GM18858 (cell line): Measurements from ENCODE around the gene EFL1.
A peak's percentile ranks its signal among the peaks of the same experiment; 100 is the strongest.

Experiments used
- ATAC-seq: cut with Tn5 transposase; IDR thresholded peaks from one replicate; pipeline ENCODE4 v1.9.1; 2021; ENCODE audit not compliant: unreplicated experiment

EFL1 gene

DNA sequence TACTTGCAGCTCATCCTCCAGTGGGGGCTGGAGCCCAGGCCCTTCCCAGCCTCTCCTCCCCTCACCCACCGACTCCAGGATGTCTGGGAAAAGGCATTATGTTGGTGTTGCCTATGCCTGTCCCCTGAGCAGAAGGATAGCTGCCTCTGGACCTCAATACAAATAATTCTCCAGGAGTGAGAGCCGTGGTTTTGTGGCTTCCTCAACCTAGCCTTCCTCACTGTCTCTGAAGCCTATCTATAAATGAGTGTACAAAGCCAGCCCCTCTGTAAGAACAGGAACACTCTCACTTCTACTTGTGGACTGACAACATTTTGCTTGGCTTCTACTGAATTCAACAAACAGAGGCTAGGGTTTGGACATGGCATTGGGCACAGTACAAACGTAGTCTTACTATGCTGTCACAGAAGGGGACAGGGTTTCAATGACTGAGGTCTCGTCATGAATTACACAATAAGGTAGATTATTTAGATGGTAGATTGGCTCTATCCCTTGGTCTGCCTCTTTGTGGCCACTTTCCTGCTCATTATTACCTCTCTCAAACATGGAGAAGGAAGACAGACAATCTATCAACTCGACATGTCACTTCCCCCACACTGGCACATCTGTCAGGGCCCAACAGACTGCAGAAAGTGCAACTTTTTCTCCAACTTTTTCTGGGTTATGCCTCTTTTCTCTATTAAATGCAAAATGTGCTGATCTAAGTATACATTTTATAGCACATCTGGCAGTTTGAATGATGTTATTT, 134.0 kb downstream of the EFL1 start:
- peak; percentile 51 for ATAC-seq

DNA sequence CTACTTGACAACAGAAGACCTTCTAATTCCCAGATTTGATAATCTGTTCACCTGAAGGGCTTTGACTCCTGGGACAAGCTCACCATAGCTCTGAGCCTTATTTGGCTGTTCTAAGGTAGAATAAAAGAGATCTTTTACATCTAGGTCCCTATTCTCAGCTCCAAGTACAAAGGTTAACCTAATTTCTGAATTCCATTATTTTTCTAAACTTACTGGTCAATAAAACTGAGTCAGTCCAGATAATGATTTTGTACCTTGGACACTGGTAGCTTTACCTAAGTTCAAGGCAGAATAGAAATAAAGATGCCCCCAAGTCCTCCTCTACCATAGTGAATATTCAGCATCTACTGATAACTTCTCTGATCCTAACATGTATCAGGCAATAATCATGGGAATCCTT, 135.0 kb downstream of the EFL1 start:
- no peak for ATAC-seq

DNA sequence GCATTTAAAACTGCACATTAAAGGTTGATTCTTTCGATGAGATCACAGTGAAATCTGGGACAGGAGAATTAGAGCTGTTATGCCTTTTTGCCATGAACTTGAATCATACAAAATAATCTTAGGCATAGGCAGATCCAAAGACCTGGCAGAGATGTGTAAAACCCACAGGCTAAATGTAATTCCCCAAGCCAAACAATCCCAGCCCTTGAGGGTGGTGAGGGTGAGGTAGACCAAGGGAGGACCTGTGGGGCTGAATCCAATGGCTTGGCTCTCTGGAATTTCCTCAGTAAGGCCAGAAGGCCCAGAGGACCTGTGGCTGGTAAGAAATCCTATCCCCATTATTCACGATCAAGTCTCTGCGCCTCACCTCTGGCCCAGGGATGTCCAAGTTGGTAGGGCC, 136.2 kb downstream of the EFL1 start:
- ATAC-seq: no peak

DNA sequence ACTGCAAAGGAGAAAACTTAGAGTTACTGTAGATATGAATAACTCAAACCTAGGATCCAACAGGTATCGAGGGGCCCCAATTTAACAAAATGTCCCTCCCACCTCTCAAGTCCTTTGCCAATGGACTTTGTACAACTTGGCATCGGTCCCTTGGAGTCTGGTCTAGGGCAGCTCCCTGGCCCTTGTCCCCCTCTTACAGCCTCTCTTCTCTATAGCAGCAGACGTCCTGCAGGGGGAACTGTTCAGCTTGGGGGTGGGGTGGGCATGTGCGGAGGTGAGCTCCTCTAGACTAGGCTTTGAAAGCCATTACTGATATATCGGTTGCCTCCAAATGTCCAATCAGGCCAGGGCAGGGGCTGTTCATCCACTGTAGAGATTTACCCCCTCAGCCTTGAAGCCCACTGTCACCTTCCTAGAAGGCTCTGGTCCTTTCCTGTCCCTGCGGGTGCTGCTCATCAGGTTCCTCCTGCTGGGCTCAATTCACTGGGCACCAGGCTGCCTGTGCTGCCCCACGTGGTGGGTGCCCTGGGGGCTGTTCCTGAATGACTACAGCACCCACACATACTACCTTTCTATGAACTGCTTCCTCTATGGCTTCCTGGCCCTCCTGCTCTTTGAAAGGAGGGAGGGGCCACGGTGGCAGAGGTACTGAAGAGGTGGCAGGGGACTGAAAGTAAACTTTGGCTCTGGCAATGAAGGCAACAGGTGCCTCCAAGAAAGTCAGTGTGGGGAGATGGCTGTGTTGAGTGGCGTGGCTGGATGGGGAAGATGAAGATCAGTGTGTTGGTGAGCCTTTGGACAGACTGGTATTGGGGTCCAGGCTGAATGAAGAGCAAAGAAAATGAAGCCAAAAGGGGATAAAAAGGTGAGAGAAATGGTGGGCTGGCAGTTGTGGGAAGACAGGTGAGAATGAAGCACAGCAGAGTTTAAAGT, 137.9 kb downstream of the EFL1 start:
- no peak for ATAC-seq

DNA sequence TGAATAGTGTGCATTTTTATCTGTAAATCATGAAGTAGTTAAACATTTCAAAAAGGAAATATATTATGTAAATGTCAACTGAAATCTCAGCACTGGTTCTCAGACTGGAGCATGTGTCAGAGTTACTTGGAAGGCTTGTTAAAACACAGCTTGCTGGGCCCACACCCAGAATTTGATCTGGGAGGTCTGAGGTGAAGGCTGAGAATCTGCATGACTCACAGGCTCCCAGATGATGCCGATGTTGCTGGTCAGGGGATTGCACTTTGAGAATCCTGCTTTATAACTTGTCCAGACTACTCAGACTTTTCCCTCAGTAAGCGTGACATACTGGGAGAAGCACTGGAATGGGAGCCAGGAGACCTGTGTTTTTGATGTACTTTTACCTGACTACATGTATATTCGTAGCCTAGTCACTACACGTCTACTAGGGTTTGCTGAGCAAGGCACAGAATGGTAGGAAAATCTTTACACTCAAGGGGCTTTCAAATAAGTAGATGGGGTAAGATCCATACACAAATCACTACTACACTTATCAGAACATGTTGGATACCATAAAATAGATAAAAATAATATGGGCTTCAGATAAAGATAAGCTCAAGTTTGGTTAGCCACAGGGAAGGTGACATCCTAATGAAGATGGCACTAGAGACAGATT, 139.7 kb downstream of the EFL1 start:
- ATAC-seq: no peak

DNA sequence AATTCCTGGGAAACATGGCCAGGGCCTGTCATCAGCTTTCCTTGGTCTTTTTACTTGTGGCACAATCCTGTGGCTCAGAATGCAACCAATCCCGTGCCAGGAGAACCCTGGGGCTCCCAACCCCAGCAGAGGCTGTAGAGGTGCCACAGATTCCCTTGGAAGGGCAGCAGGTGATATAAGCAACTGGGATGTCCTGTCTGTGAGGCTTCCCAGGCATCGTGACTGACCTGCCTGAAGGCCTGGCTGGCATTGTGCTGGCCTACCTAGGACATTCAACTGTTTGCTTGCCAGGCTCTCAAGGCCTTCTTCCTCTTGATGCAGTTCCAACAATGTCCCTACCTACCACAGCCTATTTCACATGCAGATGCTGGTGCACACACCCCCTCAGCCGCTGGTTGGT, 144.5 kb downstream of the EFL1 start:
- no peak for ATAC-seq

DNA sequence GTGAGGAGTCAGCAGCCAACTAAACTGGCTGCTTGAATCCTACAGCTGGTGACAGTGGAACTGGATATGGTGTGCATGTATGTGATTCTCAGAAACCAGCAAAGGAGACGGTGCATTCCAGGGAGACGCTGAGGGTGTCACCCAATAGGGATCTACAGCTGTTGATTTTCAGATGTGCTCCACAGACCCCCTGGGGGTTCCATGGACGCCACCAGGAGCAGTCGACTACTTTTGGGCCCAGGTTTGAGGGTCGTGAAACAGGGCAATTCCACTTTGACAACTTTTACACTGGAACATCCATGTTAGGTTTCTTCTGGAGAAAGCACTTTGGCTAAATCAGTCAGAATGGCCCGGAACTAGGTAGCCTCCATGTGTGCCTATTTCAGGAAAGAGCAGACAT, 145.2 kb downstream of the EFL1 start:
- no peak for ATAC-seq

DNA sequence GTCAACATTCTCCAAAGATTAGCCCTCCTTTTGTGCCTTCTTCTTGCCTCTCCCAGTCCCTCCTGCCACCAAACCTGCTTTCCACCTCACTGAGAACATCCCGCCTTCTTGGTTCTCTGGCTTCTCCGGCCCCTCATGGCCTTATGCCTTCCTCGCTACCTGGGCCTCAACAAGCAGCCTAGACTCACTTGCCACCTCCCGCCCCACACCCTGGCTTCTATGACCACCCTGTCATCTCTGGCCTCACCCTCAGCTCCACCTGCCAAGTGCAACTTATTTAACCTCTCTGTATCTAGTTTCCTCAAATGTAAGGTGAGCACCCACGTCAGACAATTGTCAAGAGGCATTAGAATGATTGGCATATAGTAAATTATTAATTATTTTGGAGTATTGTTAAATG, 147.9 kb downstream of the EFL1 start:
- no peak for ATAC-seq

DNA sequence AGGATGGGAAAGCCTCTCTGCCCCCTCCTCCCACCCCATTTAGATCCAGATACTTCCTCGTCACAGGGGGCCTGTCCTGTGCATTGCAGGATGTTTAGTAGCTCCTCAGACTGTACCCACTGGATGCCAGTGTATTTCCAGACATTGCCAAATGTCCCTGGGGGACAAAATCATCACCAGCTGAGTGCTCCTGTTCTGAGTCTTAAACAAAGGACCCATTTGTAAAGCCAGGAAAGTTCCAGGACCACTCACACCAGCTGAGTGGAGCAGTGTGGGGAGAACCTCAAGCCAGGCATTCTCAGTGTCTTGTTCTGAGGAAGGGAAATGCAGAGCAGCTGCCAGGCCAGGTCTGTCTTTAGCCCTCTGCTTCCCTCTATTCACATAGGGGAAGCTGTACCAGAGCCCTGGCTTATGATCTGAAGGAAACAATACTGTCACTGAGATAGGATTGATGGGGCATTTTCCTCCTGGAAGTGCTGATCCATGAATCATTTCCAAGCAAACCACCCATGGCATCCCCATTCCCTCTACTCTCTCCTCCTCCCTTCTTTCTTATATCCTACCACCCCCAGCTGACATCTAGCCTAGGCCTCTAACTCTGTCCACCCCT, 149.3 kb downstream of the EFL1 start:
- ATAC-seq: no peak

DNA sequence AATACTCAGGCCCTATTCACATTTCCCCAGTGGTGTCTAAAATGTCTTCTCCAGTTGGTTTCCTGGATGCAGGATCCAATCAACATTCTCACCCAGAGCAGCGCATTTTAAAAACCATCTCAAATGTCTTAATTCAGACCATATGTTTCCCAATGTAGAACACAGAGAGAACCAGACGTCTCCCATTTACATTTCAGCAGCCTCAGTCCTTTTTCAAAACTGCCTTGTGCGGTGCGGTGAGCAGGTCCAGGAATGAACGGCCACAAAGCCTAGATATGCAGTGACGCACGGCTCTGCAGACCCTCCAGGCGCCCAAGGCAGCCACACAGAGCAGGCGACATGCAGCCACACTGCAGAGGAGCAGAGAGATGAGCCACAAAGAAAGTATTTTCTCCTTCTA, 150.6 kb downstream of the EFL1 start:
- ATAC-seq: no peak

DNA sequence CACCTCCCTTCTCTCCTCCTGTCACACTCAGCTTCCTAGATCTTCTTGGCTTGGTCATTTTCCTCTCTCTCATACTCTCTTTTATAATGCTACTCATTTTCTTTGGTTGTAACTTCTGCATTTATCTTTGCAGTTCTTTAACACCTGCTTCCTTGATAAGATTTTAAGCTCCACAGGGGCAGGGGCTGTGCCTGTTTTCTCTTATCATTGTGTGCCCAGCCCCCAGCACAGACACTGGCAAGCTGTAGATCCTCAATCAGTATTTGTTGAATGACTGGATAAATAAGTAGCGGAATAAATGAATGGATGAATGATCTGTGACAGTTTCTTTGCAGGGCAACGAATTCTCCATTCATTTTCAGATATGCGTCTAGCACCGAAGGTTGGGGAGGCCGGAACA, 152.4 kb downstream of the EFL1 start:
- no peak for ATAC-seq

DNA sequence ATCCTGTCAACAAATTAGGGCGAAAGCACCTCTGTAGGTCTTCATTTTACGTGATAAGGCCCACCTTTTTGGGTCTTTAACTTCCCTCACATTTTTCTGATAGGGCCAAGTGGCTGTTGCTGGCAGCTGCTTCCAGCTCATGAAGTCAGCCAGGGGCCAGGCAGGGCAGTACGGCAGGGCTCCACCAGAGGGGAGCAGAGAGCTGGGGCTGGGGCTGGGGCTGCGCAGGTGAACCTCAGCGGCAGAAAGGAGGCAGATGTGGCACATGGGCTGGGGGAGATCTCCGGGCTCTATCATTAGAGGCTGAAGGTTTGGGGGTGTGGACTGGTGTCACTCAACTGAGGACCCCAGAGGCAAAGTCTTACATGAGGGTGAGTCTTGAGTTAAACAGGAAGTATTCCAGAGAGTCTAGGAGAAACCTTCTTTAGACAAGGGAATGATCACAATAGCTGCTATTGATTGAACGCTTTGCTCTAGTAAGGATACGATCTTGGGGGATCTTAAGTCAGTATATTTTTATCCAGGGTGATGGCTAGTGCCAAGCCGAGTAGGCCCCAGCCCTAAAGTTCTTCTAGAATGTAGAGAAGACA, 153.9 kb downstream of the EFL1 start:
- no peak for ATAC-seq

DNA sequence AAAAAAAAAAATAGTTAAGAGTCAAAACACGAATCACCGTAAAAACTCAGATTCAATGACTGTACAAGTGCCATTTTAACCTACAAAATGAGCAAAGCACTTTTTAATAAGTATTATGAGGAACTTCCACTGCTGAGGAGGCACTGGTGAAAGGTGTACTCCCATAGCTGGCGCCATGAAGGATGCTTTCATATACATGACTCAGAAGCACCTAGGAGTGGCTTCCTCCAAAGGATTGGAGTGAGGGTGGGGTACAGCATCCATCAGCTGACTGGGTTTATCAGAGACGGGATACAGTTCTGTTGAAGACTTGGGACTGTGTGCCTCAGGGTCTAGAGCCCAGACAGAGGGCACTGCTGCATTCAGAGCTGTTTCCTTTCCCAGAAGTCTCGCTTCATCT, 155.9 kb downstream of the EFL1 start:
- ATAC-seq: no peak

DNA sequence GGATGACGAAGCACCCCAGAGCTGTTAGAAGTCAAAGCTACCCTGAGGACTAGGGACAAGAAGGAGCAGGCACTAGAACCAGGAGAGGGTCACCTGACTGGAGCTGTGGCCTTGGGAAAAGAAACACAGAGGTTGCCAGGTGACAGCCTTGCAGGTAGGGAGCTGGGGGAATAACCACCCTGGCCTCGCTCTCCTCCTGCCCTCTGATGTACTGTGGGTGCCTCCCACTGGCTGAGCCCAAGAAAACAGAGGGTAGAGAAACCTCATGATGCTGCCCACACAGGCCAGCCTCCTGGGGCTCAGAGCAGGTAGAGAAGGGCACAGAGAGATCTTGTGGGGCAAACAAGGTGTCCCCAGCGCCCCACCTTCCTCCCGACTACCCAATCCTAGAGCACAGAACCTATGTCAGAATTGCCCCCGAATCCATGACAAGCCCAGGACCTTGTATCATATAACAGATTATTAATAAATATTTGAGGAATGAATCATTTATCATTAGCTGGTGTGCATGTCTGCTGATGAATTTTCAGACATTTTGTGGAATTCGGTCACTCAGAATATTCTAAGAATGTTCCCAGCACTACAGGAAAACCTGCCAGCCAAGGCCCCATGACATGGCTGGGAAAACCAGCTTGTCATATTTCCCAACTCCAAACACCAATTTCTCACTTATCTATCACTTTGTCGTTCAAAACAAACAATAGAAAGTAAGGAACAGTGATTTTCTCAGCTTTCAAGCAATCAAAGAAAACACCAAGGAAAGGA, 156.9 kb downstream of the EFL1 start:
- ATAC-seq: no peak

DNA sequence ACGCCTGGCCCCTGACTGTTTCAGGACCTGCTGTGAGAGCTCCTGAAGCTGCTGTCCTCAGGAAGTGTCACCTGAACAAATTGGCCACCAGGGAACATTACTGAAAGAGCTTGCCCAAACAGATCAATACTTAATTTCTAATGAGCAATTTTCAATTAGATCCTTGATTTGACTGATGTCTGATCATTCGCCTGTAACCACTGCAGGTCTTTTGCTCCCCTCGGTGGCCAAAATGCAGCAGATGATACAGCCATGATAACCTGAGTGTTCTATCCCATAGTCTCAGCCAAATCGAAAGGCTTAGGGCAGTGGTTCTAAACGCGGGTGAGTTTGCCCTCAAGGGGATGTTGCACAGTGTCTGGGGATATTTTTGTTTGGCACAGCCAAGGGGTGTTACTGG, 159.1 kb downstream of the EFL1 start:
- ATAC-seq: no peak

DNA sequence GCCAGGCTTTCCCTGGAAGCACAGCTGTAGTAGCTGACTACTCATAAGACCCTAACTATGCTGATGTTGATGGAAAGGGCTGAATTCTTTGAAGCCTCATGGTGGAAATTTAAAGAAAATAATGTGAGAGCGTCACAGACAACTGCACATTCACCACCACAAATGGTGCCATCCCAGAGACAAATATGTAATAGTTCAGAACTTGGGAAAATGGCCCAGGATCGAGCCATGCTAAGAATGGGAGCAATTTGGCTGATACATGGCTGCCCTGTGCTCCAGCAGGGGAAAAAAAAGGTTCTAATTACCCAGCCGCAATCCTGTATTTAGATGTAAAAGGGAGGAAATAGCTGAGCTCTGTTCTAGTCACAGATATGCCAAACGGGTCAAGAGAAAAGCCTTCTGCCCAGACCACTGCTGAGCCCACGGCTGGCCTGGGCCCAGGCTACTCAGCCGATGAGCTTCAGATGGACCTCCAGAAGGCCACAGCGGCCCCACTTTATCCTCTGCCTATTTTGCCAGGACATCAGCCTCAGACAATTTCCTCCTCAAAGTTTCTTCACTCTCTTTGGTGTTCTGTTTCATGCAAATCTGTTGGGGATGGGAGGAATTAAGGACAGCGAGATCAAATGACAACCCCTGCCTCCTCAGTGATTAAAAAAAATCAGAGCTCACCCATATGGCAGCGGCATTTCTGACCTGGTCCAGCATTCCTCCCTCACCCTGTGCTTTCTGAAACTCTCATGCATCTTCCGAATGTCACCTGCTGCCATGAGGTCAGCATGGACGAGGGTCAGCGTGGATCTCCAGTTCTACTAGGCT, 162.2 kb downstream of the EFL1 start:
- ATAC-seq: no peak

DNA sequence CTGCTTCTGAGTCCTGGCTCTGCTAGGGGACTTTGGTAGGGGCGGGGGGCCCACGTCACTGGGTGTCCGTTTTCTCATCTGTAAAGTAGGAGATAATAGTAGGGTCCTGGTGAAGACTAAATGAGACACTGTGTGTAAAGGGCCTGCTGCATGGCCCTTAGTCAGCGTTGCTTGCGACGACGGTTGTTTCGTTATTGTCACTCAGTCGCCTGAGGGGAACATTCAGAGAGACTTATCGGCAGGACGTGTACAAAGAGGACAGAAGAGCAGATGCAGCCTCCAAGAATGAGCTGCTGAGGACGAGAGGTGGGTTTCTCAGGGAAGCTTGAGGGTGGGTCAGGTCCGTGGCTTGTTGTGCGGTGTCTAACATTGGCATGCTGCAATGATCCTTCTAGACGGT, 163.9 kb downstream of the EFL1 start:
- no peak for ATAC-seq

DNA sequence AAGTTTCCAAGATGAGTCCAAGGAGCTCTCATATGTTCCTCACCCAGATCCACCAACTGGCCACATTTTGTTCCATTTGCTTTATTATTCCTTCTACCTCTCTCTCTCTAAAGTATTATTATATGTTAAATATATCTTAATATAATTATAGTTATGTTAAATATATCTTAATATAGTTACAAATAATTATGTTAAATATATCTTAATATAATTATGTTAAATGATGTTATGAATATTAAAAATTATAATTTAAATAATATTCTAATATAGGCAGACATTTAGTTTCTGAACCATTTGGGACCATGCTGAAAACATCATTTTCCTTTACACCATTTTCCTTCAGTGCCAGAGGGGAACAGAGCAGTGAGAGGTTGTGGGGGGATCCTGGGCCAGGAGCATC, 166.7 kb downstream of the EFL1 start:
- ATAC-seq: no peak

DNA sequence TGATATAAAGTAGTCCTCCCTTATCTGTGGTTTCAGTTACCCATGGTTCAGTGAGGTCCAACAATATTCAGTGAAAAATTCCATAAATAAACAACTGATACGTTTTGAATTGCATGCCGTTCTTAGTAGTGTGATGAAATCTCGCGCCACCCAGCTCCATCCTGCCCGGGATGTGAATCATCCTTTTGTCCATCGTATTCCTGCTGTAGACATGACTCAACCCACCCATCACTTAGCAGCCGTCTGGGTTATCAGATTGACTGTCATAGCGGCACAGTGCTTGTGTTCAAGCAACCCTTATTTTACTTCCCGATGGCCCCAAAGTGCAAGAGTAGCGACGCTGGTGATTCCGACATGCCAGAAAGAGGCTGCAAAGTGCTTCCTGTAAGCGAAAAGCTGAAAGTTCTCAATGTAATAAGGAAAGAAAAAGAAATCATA, 168.7 kb downstream of the EFL1 start:
- no peak for ATAC-seq
